Esophagus squamous epithelium (tissue), 5 donors: ENCODE data around the gene CELSR1. TPM values are rescaled to one million over a fixed set of nuclear protein-coding genes. Genes with fewer than 3 reads are reported as not detected.

Experiments
- DNase-seq: peaks from one replicate; lab custom pipeline; 2025; lab: John Stamatoyannopoulos, UW
- H3K27ac ChIP-seq, 4 donors: fragments of 200-600 bp; sonication (generic); one replicate each; pipeline ENCODE4 v1.5.1; 2016 to 2019; ENCODE audit warnings: mild to moderate bottlenecking in 1 of 4
- H3K27me3 ChIP-seq, 4 donors: fragments of 200-600 bp; sonication (generic); 1 replicate in 3 of 4; 2 replicates in 1 of 4; pipeline versions ENCODE4 v1.5.1 to v1.6.0; 2017 to 2021; ENCODE audit warnings: antibody characterized with exemption in 1 of 4
- H3K36me3 ChIP-seq, 3 donors: fragments of 200-600 bp; sonication (generic); one replicate each; pipeline ENCODE4 v1.5.1; 2016 to 2019
- H3K4me1 ChIP-seq, 3 donors: fragments of 200-600 bp; sonication (generic); one replicate each; pipeline ENCODE4 v1.5.1; 2017 to 2019
- H3K4me3 ChIP-seq, 4 donors: fragments of 200-600 bp; sonication (generic); 1 replicate in 3 of 4; 2 replicates in 1 of 4; pipeline ENCODE4 v1.5.1; 2016 to 2019; ENCODE audit warnings: mild to moderate bottlenecking in 2 of 4, moderate library complexity in 1 of 4
- H3K9me3 ChIP-seq, 3 donors: fragments of 200-600 bp; sonication (generic); one replicate each; pipeline ENCODE4 v1.5.1; 2016 to 2019
- POLR2A ChIP-seq, 4 donors: fragments of 450-650 bp; IDR thresholded peaks; one replicate each; pipeline ENCODE4 v1.6.1; 2017; ENCODE audit warnings: antibody characterized with exemption in 4 of 4, mild to moderate bottlenecking in 4 of 4, moderate library complexity in 3 of 4
- WGBS, 2 donors: methylation state at CpG; one replicate each; pipeline ENCODE4 v1.1.5; 2018; 5-methylcytosine and 5-hydroxymethylcytosine counted together
- intact Hi-C: fragments of 100-400 bp; cut with DNase I; formaldehyde crosslinking; loops from one replicate; pipeline ENCODE4 v1.15.0; 2022
- total RNA-seq, 4 donors: library from RNA; depleted of rRNA; stranded (reverse); fragments of >200 nt; gene quantifications; one replicate each; pipeline ENCODE4 v1.1.0, GENCODE V29; 2016
- TF ChIP-seq, protein P1 (sequence below), 6 experiments: fragments of 450-650 bp in 4 of 6; fragments of 200-600 bp in 2 of 6; sonication (generic) in 2 of 6; IDR thresholded peaks; one replicate each; pipeline ENCODE4 v1.5.1; 2016 to 2019; ENCODE audit warnings: antibody characterized with exemption in 6 of 6, mild to moderate bottlenecking in 4 of 6, moderate library complexity in 4 of 6
- donor health status: DM: yes; HTN: yes; CAD: no.

The CELSR1 gene
- total RNA-seq, 4 donors from 2014 or later = 38.7 to 50.6 (median 43.7) TPM

DNA sequence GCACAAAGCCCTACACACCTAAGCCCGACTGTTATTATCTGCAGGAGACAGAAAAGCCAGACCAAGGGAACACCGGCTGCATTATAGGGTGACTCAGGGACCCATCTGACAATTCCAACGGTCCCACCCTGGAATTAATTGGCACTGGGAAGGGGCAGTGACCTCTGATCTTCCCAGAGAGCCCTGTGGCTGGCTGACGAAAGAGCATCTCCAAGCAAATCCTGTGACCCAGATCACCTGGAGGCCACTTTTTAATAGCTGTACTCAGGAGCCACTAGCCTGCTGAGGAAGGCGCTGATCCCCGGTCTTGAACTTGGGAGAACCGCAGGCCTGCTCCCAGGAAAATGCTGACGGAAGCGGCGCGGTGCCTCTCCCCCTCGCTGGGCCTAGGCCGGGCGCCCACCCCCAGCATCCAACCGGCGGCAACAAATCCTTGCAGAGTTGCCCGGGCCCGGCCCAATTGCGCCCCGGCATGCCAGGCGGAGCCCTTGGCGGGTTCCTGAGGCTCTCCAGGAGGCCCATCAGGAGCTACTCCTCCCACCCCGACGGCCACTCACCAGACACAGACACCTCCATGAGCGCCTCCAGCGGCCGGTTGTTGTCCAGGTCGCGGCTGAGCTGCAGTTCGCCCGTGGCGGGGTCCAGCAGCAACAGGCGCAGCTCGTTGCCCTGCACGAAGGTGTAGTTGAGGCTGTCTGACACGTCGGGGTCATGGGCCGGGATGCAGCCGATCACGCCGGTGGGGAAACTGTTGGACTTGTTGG lies 4.2 kb downstream of the CELSR1 start:
- DNase-seq = no peak
- peaks cover 13 to 82% (median 22%) of the 10 kb centered on the region in 3 donors for H3K4me1 ChIP-seq

DNA sequence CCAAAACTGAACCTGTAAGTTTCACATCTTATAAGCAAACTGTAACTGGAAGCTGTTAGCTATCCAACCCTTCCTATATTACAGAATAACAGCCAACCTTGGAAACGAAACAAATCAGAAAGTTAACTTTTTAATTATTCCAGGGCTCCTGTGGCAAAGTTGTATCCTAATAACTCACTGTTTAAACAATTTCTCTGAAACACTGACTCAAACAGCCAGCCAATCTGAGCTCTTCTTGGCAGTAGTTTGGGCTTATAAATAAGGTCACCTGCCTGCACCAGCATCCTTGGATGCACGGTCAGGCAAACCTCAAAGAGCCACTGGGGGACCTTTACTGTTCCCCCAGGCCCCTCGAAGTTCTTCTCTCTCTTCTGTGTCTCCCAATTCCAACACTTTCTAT lies 5.0 kb downstream of the CELSR1 start:
- no peak for DNase-seq
- Histone ChIP-seq H3K27ac (peak overlapping the region; percentile 55 to 68 (median 60)), H3K27me3 (peaks cover 0 to 27% (median 0%) of the 10 kb centered on the region in 4 donors), H3K4me3 (peak overlapping the region; percentile 14 to 56 (median 27)), H3K36me3 (peaks cover 0 to 18% (median 0%) of the 10 kb centered on the region in 3 donors), H3K9me3 (no peaks in the 10 kb centered on the region), H3K4me1 (peaks cover 18 to 82% (median 19%) of the 10 kb centered on the region in 3 donors)
- 27 to 28% methylated on average over 3 of the region's 3 CpGs for WGBS, 2 donors
- TF ChIP-seq POLR2A (IDR thresholded peaks at IDR 0.05) = no peak
- TF ChIP-seq, protein P1, sequence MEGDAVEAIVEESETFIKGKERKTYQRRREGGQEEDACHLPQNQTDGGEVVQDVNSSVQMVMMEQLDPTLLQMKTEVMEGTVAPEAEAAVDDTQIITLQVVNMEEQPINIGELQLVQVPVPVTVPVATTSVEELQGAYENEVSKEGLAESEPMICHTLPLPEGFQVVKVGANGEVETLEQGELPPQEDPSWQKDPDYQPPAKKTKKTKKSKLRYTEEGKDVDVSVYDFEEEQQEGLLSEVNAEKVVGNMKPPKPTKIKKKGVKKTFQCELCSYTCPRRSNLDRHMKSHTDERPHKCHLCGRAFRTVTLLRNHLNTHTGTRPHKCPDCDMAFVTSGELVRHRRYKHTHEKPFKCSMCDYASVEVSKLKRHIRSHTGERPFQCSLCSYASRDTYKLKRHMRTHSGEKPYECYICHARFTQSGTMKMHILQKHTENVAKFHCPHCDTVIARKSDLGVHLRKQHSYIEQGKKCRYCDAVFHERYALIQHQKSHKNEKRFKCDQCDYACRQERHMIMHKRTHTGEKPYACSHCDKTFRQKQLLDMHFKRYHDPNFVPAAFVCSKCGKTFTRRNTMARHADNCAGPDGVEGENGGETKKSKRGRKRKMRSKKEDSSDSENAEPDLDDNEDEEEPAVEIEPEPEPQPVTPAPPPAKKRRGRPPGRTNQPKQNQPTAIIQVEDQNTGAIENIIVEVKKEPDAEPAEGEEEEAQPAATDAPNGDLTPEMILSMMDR (IDR thresholded peaks at IDR 0.05) = no peak
- intact Hi-C loops = loop anchor here (10.0 kb wide), 2 partner anchors 78 to 408 kb away; no protein-coding TSS in a partner anchor

More for the DNA sequence above, 4.2 kb downstream of the CELSR1 start:
- TF ChIP-seq, protein P1 (IDR thresholded peaks at IDR 0.05) = peak in 4 of 6 experiments; percentile 12 to 63 (median 31)
- peak in 1 of 4 donors; percentile 17 for TF ChIP-seq POLR2A (IDR thresholded peaks at IDR 0.05)
- Histone ChIP-seq H3K4me3 (peak overlapping the region; percentile 14 to 56 (median 27)), H3K9me3 (no peaks in the 10 kb centered on the region), H3K27me3 (peaks cover 0 to 35% (median 0%) of the 10 kb centered on the region in 4 donors), H3K36me3 (peaks cover 0 to 18% (median 0%) of the 10 kb centered on the region in 3 donors), H3K27ac (peak overlapping the region; percentile 55 to 68 (median 60))
- intact Hi-C loops = loop anchor here (10.0 kb wide), 2 partner anchors 78 to 408 kb away; no protein-coding TSS in a partner anchor
- WGBS, 2 donors = 18 to 42% methylated on average over 3 to 8 of the region's 41 CpGs

DNA sequence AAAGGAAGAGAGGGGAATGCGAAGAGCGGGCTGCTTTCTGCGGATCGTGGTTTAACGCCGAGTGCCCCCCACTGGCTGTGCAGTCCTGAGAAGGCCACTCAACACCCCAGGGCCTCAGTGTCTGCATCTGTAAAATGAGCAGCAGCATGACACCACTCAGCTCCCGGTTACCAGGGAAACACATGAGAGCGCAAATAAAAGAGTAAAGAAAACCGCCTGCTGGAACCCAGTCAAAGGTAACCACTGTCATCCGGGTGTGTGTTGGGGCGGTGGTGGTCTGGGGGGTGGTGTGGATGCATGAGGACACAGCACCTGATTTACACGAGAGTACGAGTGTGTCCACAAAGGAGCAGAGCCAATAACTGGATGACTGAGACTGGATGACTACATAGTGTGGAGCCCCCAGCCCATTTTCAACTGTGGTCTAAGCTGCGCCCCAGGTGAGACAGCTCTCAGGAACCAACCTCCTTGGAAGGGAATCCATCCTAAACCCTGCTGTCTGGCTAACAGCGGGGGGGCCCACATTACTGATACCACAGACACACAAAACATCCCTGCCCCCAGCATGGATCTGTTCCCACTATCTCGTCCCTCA lies 5.7 kb downstream of the CELSR1 start:
- Histone ChIP-seq H3K4me1 (peaks cover 17 to 89% (median 26%) of the 10 kb centered on the region in 3 donors), H3K9me3 (no peaks in the 10 kb centered on the region), H3K36me3 (peaks cover 0 to 18% (median 0%) of the 10 kb centered on the region in 3 donors), H3K4me3 (peak overlapping the region in 1 of 4 donors; percentile 56), H3K27me3 (peaks cover 0 to 20% (median 0%) of the 10 kb centered on the region in 4 donors), H3K27ac (peak overlapping the region in 2 of 4 donors; percentile 60 to 61)
- intact Hi-C loops = loop anchor here (10.0 kb wide), 2 partner anchors 77 to 407 kb away; no protein-coding TSS in a partner anchor
- 64 to 68% methylated on average over 15 to 16 of the region's 16 CpGs for WGBS, 2 donors
- TF ChIP-seq, protein P1 (IDR thresholded peaks at IDR 0.05) = no peak
- TF ChIP-seq POLR2A (IDR thresholded peaks at IDR 0.05) = no peak
- no peak for DNase-seq

DNA sequence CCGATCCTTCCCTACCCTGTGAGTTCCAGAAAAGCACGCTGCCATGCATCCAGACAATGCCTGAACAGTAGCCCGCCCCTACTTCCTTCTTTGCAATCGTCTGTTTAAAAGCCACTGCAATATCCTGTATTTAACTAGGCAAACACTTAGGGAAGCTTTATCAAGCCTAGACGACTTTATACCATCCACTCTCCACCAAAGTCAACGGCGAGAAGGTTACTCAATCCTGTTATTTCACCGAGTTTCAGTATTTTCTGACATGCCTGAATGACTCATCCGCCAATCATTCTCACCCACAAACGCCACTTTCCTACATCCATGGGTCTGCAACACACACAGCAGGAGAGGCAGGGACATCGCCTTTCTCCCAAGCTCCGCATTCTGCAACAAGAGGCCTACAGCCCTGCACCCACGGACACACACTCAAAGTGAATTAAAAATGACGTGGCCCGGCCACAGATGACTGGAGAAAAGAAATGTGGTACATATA lies 9.3 kb downstream of the CELSR1 start:
- Histone ChIP-seq H3K27me3 (no peaks in the 10 kb centered on the region), H3K9me3 (no peaks in the 10 kb centered on the region), H3K36me3 (no peaks in the 10 kb centered on the region), H3K27ac (peak overlapping the region; percentile 62 to 79 (median 70)), H3K4me3 (no peak overlapping the region), H3K4me1 (peaks cover 18 to 90% (median 39%) of the 10 kb centered on the region in 3 donors)
- intact Hi-C loops = no loop called here
- 18 to 34% methylated on average over 15 of the region's 15 CpGs for WGBS, 2 donors
- TF ChIP-seq, protein P1 (IDR thresholded peaks at IDR 0.05) = no peak
- TF ChIP-seq POLR2A (IDR thresholded peaks at IDR 0.05) = no peak
- DNase-seq = no peak
